OCI-M1 (cell line): ENCODE data around the gene NEO1.
"Not testable (repeated sequence)": the region's sequence is repeated elsewhere in the genome, so short reads cannot be mapped to it uniquely, and the experiment has no call there.

Experiments
- DNase-seq: peaks from one replicate; lab custom pipeline; 2025; lab: John Stamatoyannopoulos, UW

Gene NEO1

GRCh38 chr15:73141216-73141900 lies 89.1 kb downstream of the NEO1 start:
- DNase-seq: no peak

GRCh38 chr15:73142802-73143762 lies 90.8 kb downstream of the NEO1 start:
- peak; percentile 31 for DNase-seq

DNA sequence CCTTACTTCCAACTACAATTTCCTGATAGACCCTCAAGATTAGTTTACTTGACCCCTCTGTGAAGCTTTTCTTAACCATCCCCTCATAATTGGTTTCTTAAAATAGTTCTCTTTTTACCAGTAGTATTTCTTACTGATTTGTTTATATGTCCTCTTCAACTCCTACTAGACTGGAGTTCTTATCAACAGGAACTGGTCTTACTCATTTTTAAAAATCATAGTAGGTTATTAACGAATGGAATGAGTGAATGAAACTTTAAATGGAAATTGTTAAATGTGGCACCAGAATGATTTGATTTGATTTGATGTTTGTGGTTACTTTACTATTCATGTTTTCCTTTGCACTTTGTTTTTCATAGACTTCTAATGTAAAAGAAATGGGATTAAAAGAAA lies 91.5 kb downstream of the NEO1 start:
- DNase-seq: no peak

DNA sequence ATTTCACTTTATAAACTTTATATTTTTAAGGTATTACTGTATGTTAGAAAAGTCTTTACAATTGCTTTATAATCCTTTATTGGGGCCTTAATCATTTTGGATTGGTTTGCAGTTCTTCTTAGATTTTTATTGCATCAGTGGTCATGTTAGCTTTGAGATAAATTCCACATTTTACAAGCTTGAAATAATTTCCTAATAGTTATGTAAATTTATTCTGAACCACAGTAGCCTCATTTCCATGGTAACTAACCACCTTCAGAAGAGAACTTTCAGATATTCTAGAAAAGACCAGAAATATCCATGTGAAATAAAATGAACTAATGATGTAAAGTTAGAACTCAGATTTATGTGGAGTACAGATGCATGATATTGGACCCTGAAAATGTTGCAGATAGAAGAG lies 94.2 kb downstream of the NEO1 start:
- DNase-seq: no peak

GRCh38 chr15:73150831-73151230 lies 98.6 kb downstream of the NEO1 start:
- DNase-seq: no peak

GRCh38 chr15:73153024-73153423 lies 100.8 kb downstream of the NEO1 start:
- DNase-seq: no peak

DNA sequence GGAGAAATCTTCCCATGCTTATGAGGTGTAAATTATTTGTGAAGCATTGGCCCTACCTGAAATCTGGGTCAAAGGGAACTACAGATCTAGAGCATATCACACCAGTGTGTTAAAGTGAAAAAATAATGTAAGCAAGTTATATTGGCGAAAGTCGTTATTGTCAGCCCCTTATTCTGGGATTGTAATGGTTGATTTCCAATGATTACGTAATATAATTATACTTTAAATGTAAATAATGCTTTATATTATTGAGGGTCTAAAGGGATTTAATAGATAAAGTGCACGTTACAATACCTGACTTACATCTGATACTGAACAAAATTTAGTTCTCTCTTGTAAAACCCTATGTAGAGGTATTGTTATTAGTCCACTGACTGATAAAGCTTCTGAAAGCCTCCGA lies 101.2 kb downstream of the NEO1 start:
- no peak for DNase-seq

GRCh38 chr15:73156431-73157191 lies 104.3 kb downstream of the NEO1 start:
- no peak for DNase-seq

GRCh38 chr15:73161546-73161945 lies 109.3 kb downstream of the NEO1 start:
- DNase-seq: no peak

DNA sequence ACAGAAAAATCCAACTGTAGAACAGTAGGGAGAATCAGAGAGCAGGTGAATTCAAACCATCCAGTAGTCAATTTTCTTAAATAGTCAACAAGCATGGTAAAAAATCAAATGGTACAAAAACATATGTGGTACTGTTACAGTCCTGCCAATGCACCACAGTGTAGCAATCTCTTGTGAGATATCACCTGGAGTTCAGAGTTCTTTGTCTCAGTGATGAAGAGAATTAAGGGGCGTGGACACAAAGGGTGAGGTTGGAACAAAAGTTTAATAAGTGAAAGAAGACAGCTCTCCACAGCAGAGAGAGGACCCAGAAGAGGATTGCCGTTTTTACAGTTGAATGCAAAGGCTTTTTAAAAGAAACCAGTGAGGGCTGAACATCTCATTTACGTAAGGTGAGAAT lies 113.2 kb downstream of the NEO1 start:
- no peak for DNase-seq

DNA sequence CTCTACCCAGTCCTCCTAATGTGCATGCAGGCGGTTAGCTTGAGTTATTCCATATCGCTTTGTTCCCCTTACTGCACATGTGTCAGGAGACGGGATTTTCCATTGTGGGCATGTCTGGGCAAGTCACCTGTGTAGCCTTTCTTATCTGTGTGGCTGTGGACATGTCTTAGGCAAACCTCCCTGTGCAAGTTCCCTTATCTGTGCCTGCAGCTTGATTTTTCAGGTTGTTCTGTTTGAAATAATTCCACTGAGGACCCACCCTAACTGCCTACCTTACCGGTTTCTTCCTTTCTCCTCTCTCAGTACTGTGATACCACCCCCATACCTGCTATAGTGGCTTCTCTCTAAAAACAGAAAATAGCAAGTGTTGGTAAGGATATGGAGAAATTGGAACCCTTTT lies 113.6 kb downstream of the NEO1 start:
- DNase-seq: peak; percentile 70

- DNase-seq: not testable (repeated sequence)
These were observed 114.4 kb downstream of the NEO1 start for GRCh38 chr15:73166711-73167110.

GRCh38 chr15:73168487-73168886 lies 116.2 kb downstream of the NEO1 start:
- DNase-seq: no peak

DNA sequence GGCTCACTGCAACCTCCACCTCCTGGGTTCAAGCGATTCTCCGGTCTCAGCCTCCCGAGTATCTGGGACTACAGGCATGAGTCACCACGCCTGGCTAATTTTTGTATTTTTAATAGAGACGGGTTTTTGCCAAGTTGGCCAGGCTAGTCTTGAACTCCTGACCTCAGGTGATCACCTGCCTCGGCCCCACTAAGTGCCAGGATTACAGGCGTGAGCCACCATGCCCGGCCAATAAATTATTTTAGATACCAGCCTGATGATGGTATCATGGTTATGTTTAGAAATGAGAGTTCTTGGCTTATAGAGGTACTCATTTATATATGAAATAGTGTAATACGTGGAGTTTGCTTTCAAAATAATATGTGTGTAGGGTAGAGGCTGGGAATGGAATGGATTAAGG lies 119.4 kb downstream of the NEO1 start:
- DNase-seq: no peak

DNA sequence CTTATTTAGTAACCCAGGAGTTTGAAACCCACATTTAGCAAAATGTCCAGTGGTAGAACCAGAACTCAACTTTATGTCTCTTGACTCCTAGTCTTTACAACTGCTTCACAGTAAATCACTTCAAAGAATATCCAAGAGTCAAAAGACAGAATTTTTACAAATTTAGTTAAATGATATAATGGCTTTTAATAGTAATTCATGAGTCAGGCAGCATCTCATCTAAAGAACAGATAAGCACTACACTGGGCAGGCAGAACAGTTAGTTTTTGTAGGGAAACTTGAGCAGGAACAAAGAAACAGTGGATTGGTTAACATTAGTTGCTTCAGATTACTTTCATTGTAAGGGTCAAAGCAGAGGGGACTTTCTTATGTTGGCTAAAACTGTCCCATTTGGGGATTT lies 120.2 kb downstream of the NEO1 start:
- DNase-seq: no peak

DNA sequence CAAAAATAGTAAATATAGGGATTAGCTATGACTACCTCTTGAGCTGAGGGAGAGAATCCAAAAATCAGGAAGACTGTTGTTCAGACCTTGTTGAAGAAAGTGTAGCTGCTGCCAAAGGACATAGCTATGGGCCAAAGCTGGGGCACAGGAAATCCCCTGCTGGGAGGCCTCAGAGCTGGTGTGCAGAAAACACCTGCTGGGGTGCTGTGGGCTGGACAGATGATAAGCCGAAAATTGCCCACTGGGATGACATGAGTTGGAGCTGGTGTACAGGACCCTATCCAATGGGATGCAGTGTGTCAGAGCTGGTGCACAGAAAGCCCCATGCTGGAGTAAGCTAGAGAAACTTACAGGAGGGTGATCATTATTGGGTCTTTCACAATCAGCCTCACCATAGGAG lies 121.9 kb downstream of the NEO1 start:
- DNase-seq: no peak

DNA sequence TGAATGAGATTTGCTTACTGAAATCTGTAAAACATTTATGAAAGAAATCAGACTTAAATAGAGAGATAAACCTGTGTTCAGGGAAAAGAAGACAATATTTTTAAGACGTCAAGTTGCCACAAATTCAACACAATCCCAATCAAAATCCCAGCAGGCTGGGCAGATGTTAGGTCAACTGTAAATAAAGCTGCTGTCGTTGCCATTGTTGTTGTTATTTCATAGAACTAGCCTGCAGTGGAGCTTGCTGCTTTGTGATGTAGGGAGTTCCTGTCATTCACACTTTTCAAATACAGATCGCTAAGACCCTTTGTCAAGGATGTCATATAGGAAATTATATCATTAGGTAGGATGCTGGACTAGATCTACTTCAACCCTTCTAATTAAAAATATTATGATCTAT lies 123.1 kb downstream of the NEO1 start:
- DNase-seq: no peak

- DNase-seq: no peak
These were observed 124.3 kb downstream of the NEO1 start for GRCh38 chr15:73176598-73176997.

- no peak for DNase-seq
These were observed 130.8 kb downstream of the NEO1 start for GRCh38 chr15:73183071-73183470.

- peak; percentile 88 for DNase-seq
These were observed 137.9 kb downstream of the NEO1 start for GRCh38 chr15:73190189-73190601.

GRCh38 chr15:73195166-73195565 lies 142.9 kb downstream of the NEO1 start:
- no peak for DNase-seq

DNA sequence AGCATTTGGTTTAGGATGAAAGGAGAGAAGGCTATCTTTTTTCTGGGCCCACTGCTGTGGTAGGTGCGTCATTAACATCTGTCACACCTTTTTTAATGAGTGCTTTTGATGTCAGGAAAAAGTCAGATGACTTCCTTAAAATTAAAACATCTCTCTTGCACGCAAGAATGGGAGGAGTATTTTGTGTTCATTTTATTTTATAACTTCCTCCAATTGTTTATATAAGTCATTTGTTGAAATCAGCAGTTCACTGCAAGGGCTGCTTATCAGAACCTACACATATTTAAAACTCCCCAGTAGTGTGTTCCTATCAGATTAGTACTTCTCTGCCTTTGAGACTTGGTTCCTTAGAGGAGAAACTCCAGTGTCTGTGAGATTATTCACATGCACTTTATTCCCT lies 143.8 kb downstream of the NEO1 start:
- DNase-seq: peak; percentile 95

- no peak for DNase-seq
These were observed 148.1 kb downstream of the NEO1 start for GRCh38 chr15:73200339-73200738.
